Fibroblast of skin of right biceps (primary cell): ENCODE data around the gene PRLHR.

Experiments
- DNase-seq: peaks from one replicate; pipeline ENCODE4 v3.0.0-alpha.2; 2013

Gene PRLHR

GRCh38 chr10:118586911-118587310 is 8.5 kb downstream of the PRLHR start:
- DNase-seq: no peak

DNA sequence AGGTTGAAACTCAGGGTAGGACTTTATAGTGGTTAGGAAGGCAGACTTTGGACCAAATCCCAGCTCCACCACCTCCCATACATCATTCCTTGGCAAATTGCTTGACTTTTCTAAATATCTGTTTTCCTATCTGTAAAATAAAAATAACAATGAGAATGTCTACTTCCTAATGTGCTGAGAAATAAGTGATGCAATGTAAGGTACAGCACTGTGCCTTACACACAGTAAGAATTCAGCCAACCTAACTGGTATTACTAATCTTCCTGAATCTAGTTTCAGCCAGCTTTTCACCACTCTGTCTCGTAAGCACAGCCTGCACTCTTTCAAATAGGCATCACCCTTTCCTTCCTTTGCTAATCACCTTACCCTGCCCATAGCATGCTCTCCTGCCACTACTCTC is 9.7 kb downstream of the PRLHR start:
- peak; percentile 7 for DNase-seq

GRCh38 chr10:118585234-118585633 is 10.2 kb downstream of the PRLHR start:
- peak; percentile 30 for DNase-seq

- DNase-seq: peak; percentile 83
Observed at GRCh38 chr10:118584181-118584954, 11.1 kb downstream of the PRLHR start.

DNA sequence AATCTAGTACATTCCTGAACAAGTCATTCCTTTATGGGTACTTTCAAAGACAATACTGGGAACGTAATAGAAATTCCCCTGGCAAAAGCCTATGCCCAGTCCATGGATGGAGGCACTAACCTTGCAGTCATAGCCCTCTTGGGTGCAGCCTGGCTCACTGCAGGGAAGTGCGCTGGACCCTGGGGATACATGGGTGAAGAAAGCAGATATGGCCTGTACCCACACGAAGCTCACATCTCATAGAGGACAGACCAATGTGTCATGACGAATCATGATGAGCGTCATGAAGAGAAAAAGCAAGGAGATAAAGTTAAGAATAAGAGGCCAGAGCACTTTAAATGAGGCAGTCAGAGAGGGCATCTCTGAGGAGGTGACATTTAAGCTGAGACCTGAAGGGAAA is 11.8 kb downstream of the PRLHR start:
- no peak for DNase-seq

GRCh38 chr10:118582511-118582910 is 12.9 kb downstream of the PRLHR start:
- no peak for DNase-seq

DNA sequence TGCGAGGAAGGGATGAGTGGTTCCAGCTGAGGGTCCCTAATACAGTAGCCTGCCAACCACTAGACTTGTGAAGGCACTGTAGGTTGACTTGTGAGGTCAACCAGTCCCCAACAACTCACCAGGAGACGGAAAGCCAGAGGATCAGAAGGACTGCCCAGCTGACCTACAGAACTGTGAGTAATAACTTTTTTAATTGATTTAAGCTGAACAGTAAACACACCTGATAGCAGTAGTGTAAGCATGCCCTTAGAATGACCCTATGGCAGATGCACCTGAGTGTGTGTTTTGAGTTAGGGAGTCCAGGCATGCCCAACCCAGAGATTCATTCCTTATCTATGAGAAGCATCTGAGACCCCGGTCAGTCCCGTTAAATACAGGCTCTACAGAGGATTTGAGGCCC is 14.1 kb downstream of the PRLHR start:
- DNase-seq: no peak

DNA sequence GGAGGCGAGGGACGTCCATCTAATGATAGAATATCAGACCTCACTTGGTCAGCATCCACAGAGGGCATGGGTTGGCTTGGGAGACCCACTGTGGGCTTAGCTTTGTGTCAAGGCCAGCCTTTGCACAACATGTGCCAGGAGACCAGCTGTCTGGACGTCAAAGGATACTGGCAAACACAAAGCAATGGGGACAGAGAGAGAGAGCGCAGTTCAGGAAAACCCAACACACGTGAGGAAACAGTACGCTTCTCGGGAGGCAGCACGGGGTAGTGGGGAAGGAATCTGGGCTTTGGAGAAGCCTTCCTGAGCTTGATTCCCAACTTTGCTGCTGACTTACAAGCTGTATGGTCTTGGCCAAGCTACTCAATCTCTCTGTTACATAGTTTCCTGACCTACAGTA is 14.7 kb downstream of the PRLHR start:
- no peak for DNase-seq

DNA sequence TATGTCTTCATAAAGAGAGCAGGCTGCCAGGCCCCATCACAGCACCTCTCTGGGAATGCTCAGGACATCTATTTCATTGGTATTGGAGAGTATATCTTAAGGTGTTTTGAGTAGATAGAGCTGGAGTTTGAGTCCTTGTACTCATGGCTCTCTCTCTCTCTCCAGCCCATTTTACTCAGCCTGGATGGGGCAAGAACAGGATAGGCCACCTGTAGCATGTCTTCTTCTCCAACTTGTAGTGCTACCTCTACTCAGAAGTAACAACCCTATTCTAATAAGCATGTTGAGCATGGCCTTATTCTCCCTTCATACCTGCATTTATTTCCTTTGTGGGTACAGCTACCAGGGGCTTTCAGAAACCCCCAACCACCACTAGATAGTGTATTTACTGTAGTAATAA is 21.9 kb downstream of the PRLHR start:
- DNase-seq: no peak

DNA sequence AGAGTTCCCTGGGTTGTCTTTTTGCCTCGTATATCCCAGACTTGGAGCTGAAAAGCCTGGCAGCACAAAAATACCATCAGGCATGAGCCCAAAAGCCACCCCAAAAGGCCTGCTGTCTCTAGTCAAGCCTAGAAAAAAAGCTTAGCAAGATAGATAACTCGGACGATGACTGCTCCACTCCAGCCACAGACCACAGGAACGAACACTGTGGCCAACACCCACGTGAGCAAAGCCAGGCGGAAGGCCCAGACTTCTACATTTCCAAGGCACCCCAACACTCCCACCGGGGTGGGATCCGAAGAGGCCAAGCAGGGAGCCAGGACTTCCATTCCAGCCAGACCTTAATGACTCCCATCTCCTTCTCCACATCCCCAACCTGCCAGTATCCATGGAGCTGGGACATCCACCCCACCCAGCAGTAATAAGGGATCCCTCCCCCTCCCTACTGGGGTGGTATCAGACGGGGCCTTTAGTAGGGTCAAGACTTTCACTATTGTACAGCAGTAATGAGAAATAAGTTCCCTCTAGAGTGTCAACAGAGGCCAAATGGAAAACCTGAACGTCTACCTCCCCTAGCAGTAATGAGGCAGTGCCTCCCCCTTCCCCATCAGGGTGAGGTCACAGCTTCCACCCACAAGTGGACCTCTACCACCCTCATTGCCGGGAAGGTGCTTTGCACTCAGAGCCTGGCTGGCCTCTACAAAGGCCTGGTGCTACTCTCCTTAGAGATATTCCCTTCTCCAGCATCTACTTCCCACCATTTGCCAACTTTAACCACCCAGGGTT is 23.0 kb downstream of the PRLHR start:
- DNase-seq: no peak

DNA sequence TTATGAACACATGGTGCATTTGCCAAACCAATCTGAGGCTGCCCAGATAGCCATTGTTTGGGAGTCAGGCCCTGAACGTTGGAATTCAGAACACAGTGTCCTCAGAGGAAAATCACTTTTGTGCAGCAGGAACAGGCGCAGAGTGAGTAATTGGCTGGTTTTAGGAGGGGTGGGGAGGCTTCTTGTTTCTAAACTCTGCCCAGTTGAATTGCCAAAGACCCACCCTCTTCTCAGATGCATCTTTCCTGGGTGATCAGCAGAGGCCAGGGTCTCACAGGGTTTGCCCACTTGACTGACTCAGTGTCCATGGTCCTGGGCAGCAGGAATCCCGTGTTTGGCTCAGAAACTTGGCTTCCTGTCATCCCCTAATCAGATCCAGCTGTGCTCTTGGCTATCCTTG is 24.3 kb downstream of the PRLHR start:
- DNase-seq: peak; percentile 16

GRCh38 chr10:118570591-118570990 is 24.9 kb downstream of the PRLHR start:
- DNase-seq: no peak

GRCh38 chr10:118569882-118570252 is 25.6 kb downstream of the PRLHR start:
- DNase-seq: no peak

DNA sequence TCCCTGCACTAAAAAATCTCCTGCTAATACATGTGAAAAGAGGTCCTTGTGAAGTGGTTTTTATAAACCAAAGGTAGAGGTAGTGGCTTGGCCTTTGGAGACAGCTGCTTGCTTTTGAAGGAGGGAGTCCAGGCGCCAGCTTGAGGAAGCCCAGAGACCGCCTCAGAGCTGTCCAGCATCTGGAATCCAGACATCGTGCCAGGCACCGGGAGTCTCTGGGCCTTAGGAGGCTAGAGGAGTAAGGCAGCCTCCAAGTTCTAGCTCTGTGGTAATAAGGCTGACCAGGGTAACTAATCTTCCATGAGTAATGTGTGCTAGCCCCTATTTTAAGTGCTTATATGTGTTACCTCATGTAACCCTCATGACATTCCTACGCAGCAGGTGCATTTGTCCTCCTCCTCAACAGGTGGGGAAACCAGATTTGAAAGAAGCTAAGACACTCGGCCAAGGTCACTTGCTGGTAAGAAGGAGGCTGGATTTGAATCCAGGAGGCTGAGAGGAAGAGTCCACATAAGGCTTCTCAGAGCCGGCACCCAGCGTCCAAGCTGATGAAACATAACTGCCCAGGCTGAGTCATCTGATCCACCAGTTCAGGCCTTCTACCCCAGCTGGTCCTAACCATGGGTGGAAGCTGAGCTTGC is 26.1 kb downstream of the PRLHR start:
- no peak for DNase-seq

DNA sequence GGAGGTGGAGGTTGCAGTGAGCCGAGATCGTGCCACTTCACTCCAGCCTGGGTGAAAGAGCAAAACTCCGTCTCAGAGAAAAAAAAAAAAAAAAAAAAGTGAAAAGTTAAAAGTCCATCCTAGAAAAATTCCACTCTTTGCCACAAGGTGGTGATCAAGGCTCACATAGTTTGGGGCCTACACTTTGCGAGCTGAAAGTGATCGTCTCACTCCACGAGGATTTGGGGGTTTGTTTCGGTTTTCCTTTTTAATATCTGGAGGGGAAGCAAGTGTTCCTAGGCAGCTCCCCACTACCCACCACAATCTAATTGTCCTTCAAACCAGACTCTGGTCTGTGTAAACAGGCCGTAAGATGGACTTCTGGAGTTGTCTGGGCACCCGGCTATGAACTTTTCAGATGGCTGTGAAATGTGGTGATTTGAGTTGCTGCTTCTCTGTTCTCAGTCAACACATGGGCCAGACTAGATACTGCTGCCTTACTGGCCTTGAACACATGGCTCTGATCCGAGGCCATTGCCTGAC is 27.1 kb downstream of the PRLHR start:
- DNase-seq: peak; percentile 55

DNA sequence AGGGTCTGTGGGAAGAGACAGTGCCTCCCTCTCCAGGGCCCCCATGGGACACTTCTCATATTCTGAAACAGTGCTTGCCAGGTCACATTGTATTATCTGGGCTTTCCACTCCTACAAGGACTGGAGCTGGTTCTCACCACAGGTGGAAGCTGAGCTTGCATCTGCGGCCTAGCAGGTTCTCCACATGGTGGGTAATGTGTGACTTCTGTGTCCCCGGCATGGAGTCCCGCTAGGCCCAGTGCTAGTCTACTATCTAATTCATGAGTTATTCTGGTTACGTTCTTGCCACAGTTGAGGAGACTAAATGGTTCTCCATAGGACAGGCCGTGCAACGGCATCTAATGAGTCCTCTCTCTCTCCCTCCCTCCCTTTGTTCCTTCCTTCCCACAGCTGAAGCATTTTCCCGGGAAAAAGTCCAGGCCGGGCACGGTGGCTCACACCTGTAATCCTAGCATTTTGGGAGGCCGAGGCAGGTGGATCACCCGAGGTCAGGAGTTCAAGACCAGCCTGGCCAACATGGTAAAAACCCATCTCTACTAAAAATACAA is 27.7 kb downstream of the PRLHR start:
- no peak for DNase-seq

GRCh38 chr10:118566911-118567310 is 28.5 kb downstream of the PRLHR start:
- DNase-seq: no peak

- DNase-seq: no peak
Observed at GRCh38 chr10:118565301-118566075, 30.0 kb downstream of the PRLHR start.

DNA sequence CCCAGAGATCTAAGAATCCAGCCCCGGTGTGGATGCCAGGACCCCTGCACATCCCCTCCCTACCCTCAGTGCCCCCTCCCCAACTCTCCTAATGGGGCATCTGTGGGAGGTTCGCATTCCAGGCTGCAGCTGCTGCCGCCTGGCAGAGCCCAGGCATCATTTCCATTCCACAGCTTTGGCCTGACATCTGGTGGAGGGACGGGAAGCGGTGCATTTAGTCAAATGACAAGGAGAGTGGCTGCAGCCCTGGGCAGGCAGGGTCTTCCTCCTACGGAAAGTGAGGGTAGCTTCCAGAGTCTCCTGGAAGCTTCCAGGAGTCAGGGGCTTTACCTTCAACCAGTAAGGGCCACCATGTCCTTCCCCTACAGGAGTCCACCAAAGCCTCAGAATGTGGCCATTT is 30.8 kb downstream of the PRLHR start:
- peak; percentile 8 for DNase-seq

DNA sequence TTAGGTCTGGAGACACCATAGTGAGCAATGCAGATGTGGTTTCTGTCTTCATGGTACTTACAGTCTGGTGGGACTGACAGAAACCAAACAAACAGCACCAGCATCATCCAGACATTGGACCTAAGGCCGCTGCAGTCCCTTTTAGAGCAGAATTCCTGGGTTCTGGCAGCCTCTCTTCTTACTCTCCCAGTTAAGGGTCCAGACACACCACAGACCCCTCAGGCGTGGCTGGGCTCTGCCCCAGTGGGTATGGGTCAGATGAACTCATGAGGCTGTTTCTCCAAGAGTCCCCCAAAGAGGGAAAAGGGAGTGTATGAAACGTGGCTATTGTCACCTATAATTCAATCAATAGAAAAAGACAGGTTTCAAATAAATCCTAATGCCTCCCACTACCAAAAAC is 31.3 kb downstream of the PRLHR start:
- no peak for DNase-seq

DNA sequence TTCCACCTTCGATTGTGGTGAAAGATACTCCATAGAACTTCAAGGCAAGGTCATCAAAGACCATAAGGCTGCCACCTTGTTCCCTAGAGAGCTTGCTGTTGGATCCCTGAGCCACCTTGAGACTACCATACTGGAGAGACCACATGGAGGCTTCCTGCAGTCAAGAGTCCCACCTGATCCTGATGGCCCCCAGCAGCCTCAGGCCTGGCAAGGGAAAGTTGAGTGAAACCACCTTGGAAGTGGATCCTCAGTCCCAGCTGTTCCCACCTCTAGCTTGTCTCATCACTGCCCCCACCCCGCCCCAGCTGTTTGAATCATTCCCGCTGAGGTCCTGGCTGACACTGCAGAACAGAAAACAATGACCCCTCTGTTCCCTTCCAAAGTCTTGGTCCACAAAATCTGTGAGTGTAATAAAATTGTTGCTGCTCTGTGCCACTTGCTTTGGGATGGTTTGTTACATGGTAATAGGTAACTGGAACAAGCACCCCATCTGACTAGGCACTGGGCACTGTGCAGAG is 32.0 kb downstream of the PRLHR start:
- no peak for DNase-seq

GRCh38 chr10:118562851-118563250 is 32.6 kb downstream of the PRLHR start:
- no peak for DNase-seq
